PC-3 (cell line): ENCODE results near the gene HELLS. TPM values are rescaled to one million over a fixed set of nuclear protein-coding genes. Genes with fewer than 3 reads are reported as not detected.
A peak's percentile ranks its signal among the peaks of the same experiment; 100 is the strongest.

ENCODE experiments used
- ATAC-seq: fragments of 200-7000 bp; cut with Tn5 transposase; 2 replicates; pipeline ENCODE4 v1.9.1; 2020; ENCODE audit warnings: mild to moderate bottlenecking, moderate library complexity
- Bru-seq: library from RNA; stranded (reverse); fragments of 400-500 nt; gene quantifications from one replicate; lab custom pipeline; 2021; lab: Mats Ljungman, UMichigan
- BruChase-seq, 2 experiments: library from RNA; stranded (reverse); fragments of 400-500 nt; gene quantifications; one replicate each; lab custom pipeline; 2021; lab: Mats Ljungman, UMichigan
- BruUV-seq: library from RNA; stranded (reverse); fragments of 400-500 nt; replicated peaks from 2 replicates; lab custom pipeline; 2021; lab: Mats Ljungman, UMichigan
- CTCF ChIA-PET: fragments of 300-600 bp; sonication (Branson Sonifier 250); formaldehyde crosslinking; loops from one replicate; lab custom pipeline; 2022; ENCODE audit warnings: antibody characterized with exemption; lab: Charles Lee
- POLR2A ChIA-PET: fragments of 300-600 bp; sonication (Branson Sonifier 250); formaldehyde crosslinking; loops from one replicate; lab custom pipeline; 2022; ENCODE audit warnings: antibody characterized with exemption; ENCODE audit not compliant: unreplicated experiment; lab: Charles Lee
- DNase-seq: peaks from one replicate; pipeline ENCODE4 v3.0.0-alpha.2; 2015
- H2AFZ ChIP-seq: fragments of 300-600 bp; sonication (generic); 2 replicates; pipeline ENCODE4 v1.6.0; 2016; ENCODE audit warnings: antibody characterized with exemption, low read length
- H3F3A ChIP-seq: fragments of 300-600 bp; sonication (generic); one replicate; pipeline ENCODE4 v1.6.0; 2017; ENCODE audit warnings: antibody characterized with exemption, low read length, control low read depth, mild to moderate bottlenecking; ENCODE audit not compliant: unreplicated experiment
- H3K27ac ChIP-seq: fragments of 300-600 bp; sonication (generic); 2 replicates; pipeline ENCODE4 v1.5.1; 2016; ENCODE audit warnings: mild to moderate bottlenecking, low read length
- H3K27me3 ChIP-seq: fragments of 300-600 bp; sonication (generic); 2 replicates; pipeline ENCODE4 v1.6.1; 2016; ENCODE audit warnings: low read length, mixed read lengths
- H3K36me3 ChIP-seq: fragments of 300-600 bp; sonication (generic); 2 replicates; pipeline ENCODE4 v1.6.1; 2016; ENCODE audit warnings: low read depth, mixed run types, low read length, mixed read lengths
- H3K4me1 ChIP-seq: fragments of 300-600 bp; sonication (generic); 2 replicates; pipeline ENCODE4 v1.5.1; 2016; ENCODE audit warnings: low read length; ENCODE audit not compliant: insufficient read depth
- H3K4me2 ChIP-seq: fragments of 300-600 bp; sonication (generic); 2 replicates; pipeline ENCODE4 v1.6.0; 2016; ENCODE audit warnings: low read length
- H3K4me3 ChIP-seq: fragments of 300-600 bp; sonication (generic); 2 replicates; pipeline ENCODE4 v1.5.1; 2016; ENCODE audit warnings: mild to moderate bottlenecking, low read length, mixed read lengths
- H3K79me2 ChIP-seq: fragments of 300-600 bp; sonication (generic); 2 replicates; pipeline ENCODE4 v1.6.1; 2017; ENCODE audit warnings: low read length, mixed read lengths
- H3K9ac ChIP-seq: fragments of 300-600 bp; sonication (generic); 2 replicates; pipeline ENCODE4 v1.6.0; 2016; ENCODE audit warnings: mild to moderate bottlenecking, low read length
- H3K9me2 ChIP-seq: fragments of 300-600 bp; sonication (generic); replicated peaks from 2 replicates; pipeline ENCODE4 v1.6.1; 2016; ENCODE audit warnings: mixed run types, low read length, mixed read lengths
- H3K9me3 ChIP-seq: fragments of 300-600 bp; sonication (generic); 2 replicates; pipeline ENCODE4 v1.6.1; 2016; ENCODE audit warnings: low read length, mixed read lengths
- H4K20me1 ChIP-seq: fragments of 300-600 bp; sonication (generic); 2 replicates; pipeline ENCODE4 v1.6.1; 2016; ENCODE audit warnings: low read length, mixed read lengths
- CTCF ChIP-seq: fragments of 300-600 bp; sonication (generic); conservative IDR thresholded peaks from 2 replicates; pipeline ENCODE4 v1.5.1; 2017; ENCODE audit warnings: antibody characterized with exemption, low read depth, mild to moderate bottlenecking, low read length
- EZH2 ChIP-seq: fragments of 300-600 bp; sonication (generic); IDR thresholded peaks from one replicate; pipeline ENCODE4 v1.6.1; 2017; ENCODE audit warnings: antibody characterized with exemption, mild to moderate bottlenecking, low read length; ENCODE audit not compliant: unreplicated experiment
- EZH2phosphoT487 ChIP-seq: fragments of 300-600 bp; sonication (generic); IDR thresholded peaks from 2 replicates; pipeline ENCODE4 v1.6.1; 2018; ENCODE audit warnings: mild to moderate bottlenecking, antibody characterized with exemption, low read length, borderline replicate concordance
- intact Hi-C: fragments of 100-400 bp; cut with micrococcal nuclease; formaldehyde crosslinking; loops from 2 replicates; pipeline ENCODE4 v1.9.0; 2023
- long read RNA-seq: library from polyadenylated mRNA; unstranded; transcript quantifications from one replicate; pipeline ENCODE4 v2.0.0, GENCODE V29; 2021; ENCODE audit not compliant: unreplicated experiment
- total RNA-seq: library from RNA; depleted of rRNA; stranded (reverse); fragments of >200 nt; gene quantifications from 2 replicates; pipeline ENCODE4 v1.2.3, GENCODE V29; 2014; rRNA removed

Gene HELLS
- 86.3 and 98.0 TPM in 2 replicates for total RNA-seq
- percentile 57 among the genes with signal in this experiment for Bru-seq, nascent RNA
- BruChase-seq, experiment 1, labeled RNA remaining after a 6-hour chase, result percentile 67 among the genes with signal in this experiment
- BruChase-seq, experiment 2, labeled RNA remaining after a 2-hour chase, result percentile 56 among the genes with signal in this experiment
- long read RNA-seq, partial matches to known transcripts, result 1 of 3 reads
- long read RNA-seq, other reads (novel, unspliced or antisense), result 1 of 3 reads

GRCh38 chr10:94545391-94546048 is at the start of gene HELLS:
Gene HELLS, plus strand, starts transcription at chr10:94545788. Its CDS starts 134 bp downstream, at chr10:94545922.
- BruUV-seq, result no TSS peak
- Histone ChIP-seq H3K79me2 (peaks cover 38% of the 10 kb centered on the region), H3K36me3 (peaks cover 4% of the 10 kb centered on the region; the same call in 1 of the 2 replicates), H3K9me3 (no peaks in the 10 kb centered on the region), H3K4me3 (peak within 1 kb of the TSS; percentile 94), H3K9me2 (no peaks in the 10 kb centered on the region), H2AFZ (peak within 1 kb of the TSS; percentile 86), H3K27ac (peak within 1 kb of the TSS; percentile 73), H3K9ac (peak within 1 kb of the TSS; percentile 99), H3K4me1 (peaks cover 14% of the 10 kb centered on the region), H4K20me1 (peaks cover 16% of the 10 kb centered on the region; the same call in 1 of the 2 replicates), H3K27me3 (no peaks in the 10 kb centered on the region), H3F3A (no peaks in the 10 kb centered on the region), H3K4me2 (peak within 1 kb of the TSS; percentile 87)
- intact Hi-C loops, result no loop called here
- no peak for TF ChIP-seq EZH2
- no peak for TF ChIP-seq CTCF
- no peak for TF ChIP-seq EZH2phosphoT487
- CTCF ChIA-PET, result interaction anchor here (0.6 kb wide), 1 partner anchor 45 kb away, joined by 4 read pairs; no protein-coding TSS in a partner anchor
- DNase-seq (peak; percentile 88), ATAC-seq (peak; percentile 83)
- POLR2A ChIA-PET, result interaction anchor here (0.6 kb wide), 1 partner anchor 143 kb away, joined by 5 read pairs; the partner anchor contains the start of gene TBC1D12

GRCh38 chr10:94496010-94496409 is 49.6 kb upstream of the HELLS start:
- DNase-seq, result no peak
- H3K4me1 ChIP-seq, result no peaks in the 10 kb centered on the region
- no peak overlapping the region for H2AFZ ChIP-seq
- no peaks in the 10 kb centered on the region for H3F3A ChIP-seq
- H3K9ac ChIP-seq, result no peak overlapping the region
- no peak overlapping the region for H3K4me2 ChIP-seq
- no peaks in the 10 kb centered on the region for H3K9me2 ChIP-seq
- H3K27me3 ChIP-seq, result no peaks in the 10 kb centered on the region
- ChIA-PET POLR2A (no interaction called here), CTCF (no interaction called here)
- no peak overlapping the region for H3K27ac ChIP-seq
- intact Hi-C loops, result no loop called here
- H3K9me3 ChIP-seq, result no peaks in the 10 kb centered on the region
- H3K36me3 ChIP-seq, result no peaks in the 10 kb centered on the region
- no peak for ATAC-seq
- TF ChIP-seq EZH2phosphoT487 (no peak), CTCF (no peak), EZH2 (no peak)
- no peak overlapping the region for H3K4me3 ChIP-seq
- no peaks in the 10 kb centered on the region for H4K20me1 ChIP-seq
- no TSS peak for BruUV-seq
- H3K79me2 ChIP-seq, result no peaks in the 10 kb centered on the region
